Measurements from ENCODE around the gene SDC4.

GRCh38 chr20:45370571-45371160 lies 22.4 kb upstream of the SDC4 start:
- TF ChIP-seq CTCF (conservative IDR thresholded peaks at IDR 0.05; ENCODE audit: low read length) (no peak), EZH2phosphoT487 (IDR thresholded peaks at IDR 0.05; ENCODE audit: borderline replicate concordance) (no peak)

All from Loucy (cell line).